HG03565 (cell line): ENCODE results near the gene ASCC1.

Experiments
- ATAC-seq: cut with Tn5 transposase; IDR thresholded peaks from one replicate; pipeline ENCODE4 v1.9.1; 2021; ENCODE audit warnings: mild to moderate bottlenecking, moderate library complexity; ENCODE audit not compliant: unreplicated experiment

ASCC1 gene

DNA sequence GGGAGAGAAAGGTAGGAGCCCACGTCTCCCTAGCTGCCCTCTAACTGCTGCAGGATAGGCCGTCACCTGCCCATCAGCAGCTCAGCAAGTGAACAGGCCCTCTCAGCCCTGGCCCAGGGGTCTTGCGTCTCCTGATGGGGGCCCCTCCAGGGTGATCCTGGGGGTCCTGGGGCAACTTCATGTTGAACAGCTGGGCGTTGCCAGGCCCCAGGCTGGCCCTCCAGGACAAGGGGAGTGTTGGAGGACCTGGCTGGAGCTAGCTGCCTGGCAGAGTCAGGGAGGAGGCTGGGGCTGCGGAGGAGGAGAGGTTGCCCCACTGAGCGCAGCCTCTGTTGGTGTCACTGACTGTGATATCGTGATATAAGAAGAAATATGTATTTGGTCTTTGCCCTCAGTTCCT lies 162.4 kb downstream of the ASCC1 start:
- ATAC-seq = no peak

GRCh38 chr10:72050873-72051272 lies 165.2 kb downstream of the ASCC1 start:
- no peak for ATAC-seq

DNA sequence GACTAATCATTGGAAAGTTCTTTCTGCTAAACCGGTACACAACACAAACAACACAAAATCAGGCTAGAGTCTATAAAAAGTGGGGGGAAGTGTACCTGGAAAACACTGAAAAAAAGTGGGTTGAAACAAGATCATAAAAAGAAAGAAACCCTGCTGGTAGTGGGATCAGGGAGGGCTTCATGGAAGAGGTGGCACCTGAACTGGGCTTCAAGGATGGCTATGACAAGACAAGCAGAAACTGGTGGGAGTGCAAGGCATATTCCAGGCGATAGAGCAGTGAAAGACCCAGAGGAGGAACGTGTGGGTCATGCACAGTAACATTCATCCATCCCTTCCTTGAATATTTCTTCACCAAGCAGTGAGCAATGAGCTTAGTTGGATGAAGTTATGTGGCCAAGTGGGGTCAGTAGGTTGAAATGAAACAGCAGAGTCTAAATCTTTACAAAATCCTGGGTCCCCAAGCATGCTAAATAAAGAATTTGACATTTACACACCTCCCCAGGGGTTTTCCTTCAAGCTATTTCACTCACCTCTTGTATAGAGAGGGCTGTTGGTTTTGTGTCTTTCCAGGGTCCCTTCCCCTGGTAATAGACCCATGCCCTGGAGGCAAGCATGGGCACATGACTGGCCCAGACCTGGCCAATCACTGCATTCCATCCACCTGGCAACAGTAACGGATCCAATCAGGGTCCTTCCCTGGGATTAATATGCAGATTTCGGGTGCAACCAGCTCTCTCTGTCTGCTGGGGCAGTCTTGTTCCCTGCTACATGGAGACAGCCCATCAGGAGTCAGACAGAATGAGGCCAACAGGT lies 165.9 kb downstream of the ASCC1 start:
- ATAC-seq = no peak

DNA sequence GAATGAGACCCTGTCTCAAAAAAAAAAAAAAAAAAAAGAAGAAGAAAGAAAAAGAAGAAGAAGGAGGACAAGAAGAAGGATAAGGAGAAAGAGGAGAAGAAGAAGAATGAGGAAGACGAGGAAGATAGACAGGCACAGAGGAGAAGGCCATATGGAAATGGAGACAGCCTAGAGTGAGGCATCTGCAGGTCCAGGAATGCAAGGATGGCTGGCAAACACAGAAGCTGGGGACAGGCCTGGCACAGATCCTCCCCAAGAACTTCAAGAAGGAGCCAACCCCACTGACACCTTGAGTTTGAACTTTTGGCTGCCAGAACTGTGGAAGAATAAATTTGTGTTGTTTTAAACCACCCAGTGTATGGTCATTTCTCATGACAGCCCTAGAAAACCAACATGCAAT lies 166.6 kb downstream of the ASCC1 start:
- ATAC-seq = no peak

DNA sequence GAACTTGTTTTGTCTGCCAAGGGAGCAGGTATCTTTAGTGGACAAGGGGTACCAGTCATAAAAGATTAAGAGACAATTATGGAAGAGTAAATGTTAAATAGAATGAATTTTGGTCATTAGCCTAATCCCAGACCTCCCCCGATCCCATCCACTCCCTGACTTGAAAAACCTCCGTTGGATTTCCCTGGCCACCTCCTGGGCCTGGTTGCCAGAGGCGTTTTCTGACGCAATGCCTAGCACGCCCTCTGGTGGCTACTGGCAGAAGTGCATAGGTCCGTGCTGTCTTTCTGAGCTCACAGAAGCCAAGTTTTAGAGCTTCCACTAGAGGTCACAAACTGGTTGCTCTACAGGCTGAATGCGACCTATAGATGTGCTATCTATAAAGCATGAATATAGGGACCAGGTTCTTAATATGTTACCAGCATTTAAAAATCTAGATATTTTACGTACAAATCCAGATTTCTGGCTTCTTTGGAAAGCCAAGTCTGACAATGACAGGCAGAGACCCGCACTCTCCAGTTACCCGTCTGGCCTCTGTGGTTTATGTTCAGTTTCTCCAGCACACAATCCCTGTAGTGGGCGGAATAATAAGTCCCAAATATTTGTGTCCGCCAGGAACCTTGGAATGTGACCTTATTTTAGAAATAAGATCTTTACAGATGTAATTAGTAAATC lies 167.5 kb downstream of the ASCC1 start:
- peak; percentile 60 for ATAC-seq
